ENCODE data around the gene CELF4. TPM values are rescaled to one million over a fixed set of nuclear protein-coding genes. Genes with fewer than 3 reads are reported as not detected.

The CELF4 gene
- total RNA-seq, 2 donors from 2014 or later, result 3.3 to 4.7 TPM

- Histone ChIP-seq H3K36me3 (replicated peaks in 1 of 2; ENCODE audit: insufficient read depth in 1 of 2, low read depth in 2 of 2) (no peaks in the 10 kb centered on the region), H3K27ac (no peak overlapping the region), H3K9me3 (peaks cover 0 to 13% (median 0%) of the 10 kb centered on the region in 3 donors), H3K4me3 (no peak overlapping the region), H3K4me1 (no peaks in the 10 kb centered on the region), H3K27me3 (no peaks in the 10 kb centered on the region)
- TF ChIP-seq CTCF (IDR thresholded peaks at IDR 0.05), result no peak
- TF ChIP-seq POLR2A (IDR thresholded peaks at IDR 0.05), result no peak
- intact Hi-C loops (cut with DNase I), result no loop called here
- DNase-seq (no peak), ATAC-seq (no peak)
- 19 to 32% methylated on average over 2 of the region's 2 CpGs for WGBS, 2 donors
These were observed 58.4 kb downstream of the CELF4 start for GRCh38 chr18:37507239-37507638.

DNA sequence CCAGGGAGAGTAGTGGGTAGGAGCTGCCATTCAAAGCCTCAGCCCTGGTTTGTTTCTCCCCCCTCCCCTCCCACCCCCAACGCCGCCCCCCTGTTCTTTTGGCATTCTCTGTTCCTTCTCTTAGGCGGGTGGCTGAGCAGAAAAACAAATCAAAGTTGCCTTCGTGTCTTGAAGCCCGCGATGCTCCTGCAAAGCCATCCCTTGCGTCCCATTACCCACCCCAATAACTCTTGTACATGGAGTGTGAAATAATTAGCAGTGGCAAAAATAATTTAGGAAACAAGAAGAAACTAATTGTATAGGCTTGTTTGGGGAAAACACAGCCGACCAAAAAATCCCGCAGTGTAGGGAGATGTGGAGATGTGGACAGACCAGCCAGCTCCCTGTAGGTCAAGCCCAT lies 59.6 kb downstream of the CELF4 start:
- H3K27me3 ChIP-seq, result no peaks in the 10 kb centered on the region
- H3K36me3 ChIP-seq (replicated peaks in 1 of 2; ENCODE audit: insufficient read depth in 1 of 2, low read depth in 2 of 2), result no peaks in the 10 kb centered on the region
- 60 to 68% methylated on average over 9 of the region's 9 CpGs for WGBS, 2 donors
- no peaks in the 10 kb centered on the region for H3K4me1 ChIP-seq
- intact Hi-C loops (cut with DNase I), result no loop called here
- H3K27ac ChIP-seq, result no peak overlapping the region
- no peak for TF ChIP-seq POLR2A (IDR thresholded peaks at IDR 0.05)
- no peak for TF ChIP-seq CTCF (IDR thresholded peaks at IDR 0.05)
- no peak overlapping the region for H3K4me3 ChIP-seq
- ATAC-seq, result no peak
- no peak for DNase-seq
- peaks cover 0 to 13% (median 0%) of the 10 kb centered on the region in 3 donors for H3K9me3 ChIP-seq

- no peak for ATAC-seq
- intact Hi-C loops (cut with DNase I), result no loop called here
- TF ChIP-seq CTCF (IDR thresholded peaks at IDR 0.05) (no peak), POLR2A (IDR thresholded peaks at IDR 0.05) (no peak)
- no peak overlapping the region for H3K27ac ChIP-seq
- H3K36me3 ChIP-seq (replicated peaks in 1 of 2; ENCODE audit: insufficient read depth in 1 of 2, low read depth in 2 of 2), result no peaks in the 10 kb centered on the region
- peaks cover 0 to 11% (median 0%) of the 10 kb centered on the region in 3 donors for H3K9me3 ChIP-seq
- no peak for DNase-seq
- 71 to 76% methylated on average over 4 of the region's 4 CpGs for WGBS, 2 donors
- no peaks in the 10 kb centered on the region for H3K4me1 ChIP-seq
- H3K4me3 ChIP-seq, result no peak overlapping the region
- no peaks in the 10 kb centered on the region for H3K27me3 ChIP-seq
These were observed 60.3 kb downstream of the CELF4 start for GRCh38 chr18:37505321-37505720.

- H3K9me3 ChIP-seq, result no peaks in the 10 kb centered on the region
- intact Hi-C loops (cut with DNase I), result no loop called here
- TF ChIP-seq POLR2A (IDR thresholded peaks at IDR 0.05), result no peak
- TF ChIP-seq CTCF (IDR thresholded peaks at IDR 0.05), result no peak
- no peak overlapping the region for H3K27ac ChIP-seq
- H3K27me3 ChIP-seq, result no peaks in the 10 kb centered on the region
- DNase-seq, result no peak
- 57 to 79% methylated on average over 4 of the region's 4 CpGs for WGBS, 2 donors
- H3K4me1 ChIP-seq, result no peaks in the 10 kb centered on the region
- no peak for ATAC-seq
- no peaks in the 10 kb centered on the region for H3K36me3 ChIP-seq (replicated peaks in 1 of 2; ENCODE audit: insufficient read depth in 1 of 2, low read depth in 2 of 2)
- no peak overlapping the region for H3K4me3 ChIP-seq
These were observed 63.0 kb downstream of the CELF4 start for GRCh38 chr18:37502601-37503000.

GRCh38 chr18:37502036-37502435 lies 63.6 kb downstream of the CELF4 start:
- WGBS, 2 donors, result 66 to 71% methylated on average over 13 to 14 of the region's 14 CpGs
- H3K4me1 ChIP-seq, result no peaks in the 10 kb centered on the region
- H3K4me3 ChIP-seq, result no peak overlapping the region

More at GRCh38 chr18:37502036-37502435, 63.6 kb downstream of the CELF4 start:
- intact Hi-C loops (cut with DNase I), result no loop called here
- H3K27ac ChIP-seq, result no peak overlapping the region
- no peaks in the 10 kb centered on the region for H3K27me3 ChIP-seq
- H3K9me3 ChIP-seq, result no peaks in the 10 kb centered on the region
- DNase-seq (no peak), ATAC-seq (no peak)
- no peak for TF ChIP-seq POLR2A (IDR thresholded peaks at IDR 0.05)
- TF ChIP-seq CTCF (IDR thresholded peaks at IDR 0.05), result no peak
- H3K36me3 ChIP-seq (replicated peaks in 1 of 2; ENCODE audit: insufficient read depth in 1 of 2, low read depth in 2 of 2), result no peaks in the 10 kb centered on the region

Measured in body of pancreas (tissue), 4 donors.